ENCODE data around the gene TACC2. TPM values are rescaled to one million over a fixed set of nuclear protein-coding genes. Genes with fewer than 3 reads are reported as not detected.

The TACC2 gene
- total and polyA plus RNA-seq, 9 of the 15 experiments (the other 6 are each of a cell fraction or from before 2014, with no cell fraction given), result under 0.01 to 0.35 (median 0.03) TPM; not detected in 6

- no peak for TF ChIP-seq ZMIZ1 (IDR thresholded peaks at IDR 0.05; ENCODE audit: low read depth in 2 of 2, low read length in 2 of 2)
- TF ChIP-seq CHCHD3 (CRISPR knock-in tag; IDR thresholded peaks at IDR 0.05), result no peak
- no peak for TF ChIP-seq CTCFL (IDR thresholded peaks at IDR 0.05; ENCODE audit: borderline replicate concordance, insufficient read depth, low read depth, low read length, poor library complexity, severe bottlenecking)
- TF ChIP-seq TCFL5 (CRISPR knock-in tag; conservative IDR thresholded peaks at IDR 0.05), result no peak
Observed at GRCh38 chr10:122149561-122150505, 160.9 kb downstream of the TACC2 start (continued).
